ENCODE data around the gene MAML1.
"Not testable (repeated sequence)": the region's sequence is repeated elsewhere in the genome, so short reads cannot be mapped to it uniquely, and the experiment has no call there.

The MAML1 gene

DNA sequence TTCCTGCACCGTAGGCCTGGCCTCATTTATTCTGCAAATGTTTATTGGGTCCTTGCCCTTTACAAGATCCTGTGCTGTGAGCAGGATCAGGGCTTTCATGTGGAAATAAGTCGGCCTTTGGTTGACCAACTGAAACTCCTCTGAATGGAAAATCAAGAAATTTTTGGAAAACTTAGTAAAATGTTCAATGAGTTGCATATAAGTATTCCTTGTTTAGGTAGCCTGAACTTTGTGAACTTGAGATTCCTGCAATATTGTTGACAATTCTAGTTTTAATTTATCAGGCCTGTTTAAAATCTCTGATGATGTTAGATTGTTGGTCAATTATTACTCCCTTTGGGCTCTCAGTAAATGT, 1.1 kb downstream of the MAML1 start:
- DNase-seq (ENCODE audit: low read depth in 2 of 2) = no peak

DNA sequence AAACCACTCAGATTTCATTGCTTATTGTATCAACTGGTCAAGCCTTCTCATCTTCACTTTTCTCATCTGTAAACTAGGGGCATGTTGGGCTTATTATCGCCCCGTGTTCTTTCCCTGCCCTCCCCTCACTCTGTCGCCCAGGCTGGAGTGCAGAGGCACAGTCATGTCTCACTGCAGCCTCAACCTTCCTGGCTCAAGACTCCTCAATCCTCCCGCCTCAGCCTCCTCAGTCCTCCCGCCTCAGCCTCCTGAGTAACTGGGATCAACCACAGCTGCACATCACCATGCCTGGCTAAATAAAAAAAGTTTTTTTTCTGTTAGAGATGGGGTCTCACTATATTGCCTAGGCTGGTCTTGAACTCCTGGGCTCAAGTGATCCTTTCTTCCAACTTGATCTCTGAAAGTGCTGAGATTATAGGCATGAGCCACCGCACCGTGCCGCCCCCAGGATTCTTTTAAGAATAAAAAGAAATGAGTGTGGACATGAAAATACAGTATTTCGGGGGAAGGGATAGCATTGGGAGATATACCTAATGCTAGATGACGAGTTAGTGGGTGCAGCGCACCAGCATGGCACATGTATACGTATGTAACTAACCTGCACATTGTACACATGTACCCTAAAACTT, 2.0 kb downstream of the MAML1 start:
- DNase-seq (ENCODE audit: low read depth in 2 of 2) = no peak

DNA sequence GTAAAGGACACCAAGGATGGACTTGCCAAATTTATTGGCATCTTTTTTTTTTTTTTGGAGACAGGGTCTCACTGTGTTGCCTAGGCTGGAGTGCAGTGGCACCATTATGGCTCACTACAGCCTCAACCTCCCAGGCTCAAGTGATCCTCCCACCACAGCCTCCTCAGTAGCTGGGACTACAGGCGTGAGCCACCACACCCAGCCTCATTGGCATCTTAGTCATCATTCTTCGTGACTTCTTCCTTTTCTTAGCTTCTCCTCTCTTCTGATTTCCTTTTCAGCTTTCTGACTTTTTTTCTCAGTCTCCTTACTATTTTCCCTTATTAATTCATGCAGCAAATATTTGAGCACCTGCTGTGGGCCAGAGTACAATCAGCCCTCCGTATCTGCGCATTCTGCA, 6.1 kb downstream of the MAML1 start:
- no peak for DNase-seq (ENCODE audit: low read depth in 2 of 2)

DNA sequence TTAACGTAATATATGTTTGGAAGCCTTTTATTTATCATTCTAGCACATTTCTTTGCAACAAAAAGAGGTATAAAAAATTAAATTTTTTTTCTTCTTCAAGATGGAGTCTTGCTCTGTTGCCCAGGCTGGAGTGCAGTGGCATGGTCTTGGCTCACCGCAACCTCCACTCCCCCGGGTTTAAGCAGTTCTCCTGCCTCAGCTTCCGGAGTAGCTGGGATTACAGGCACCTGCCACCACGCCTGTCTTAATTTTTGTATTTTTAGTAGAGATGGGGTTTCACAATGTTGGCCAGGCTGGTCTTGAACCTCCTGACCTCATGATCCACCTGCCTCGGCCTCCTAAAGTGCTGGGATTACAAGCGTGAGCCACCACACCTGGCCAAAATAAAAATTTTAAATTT, 11.5 kb downstream of the MAML1 start:
- not testable (repeated sequence) for DNase-seq (ENCODE audit: low read depth in 2 of 2)

DNA sequence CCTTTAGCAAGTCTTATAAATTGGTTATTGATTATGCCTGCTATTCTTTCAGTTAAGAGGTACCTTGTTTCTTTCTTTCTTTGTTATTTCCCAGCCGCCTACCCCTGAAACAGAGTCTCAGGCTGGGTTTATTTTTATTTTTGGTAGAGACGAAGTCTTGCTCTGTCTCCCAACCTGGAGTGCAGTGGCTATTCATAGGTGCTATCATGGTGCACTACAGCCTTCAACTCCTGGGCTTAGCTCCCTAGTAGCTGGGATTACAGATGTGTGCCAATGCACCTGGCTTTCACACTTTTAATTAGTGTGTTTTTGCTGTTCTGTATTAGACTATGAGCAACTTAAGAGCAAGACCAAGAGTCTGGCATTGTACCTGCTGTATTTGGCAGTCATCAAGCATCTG, 14.2 kb downstream of the MAML1 start:
- no peak for DNase-seq (ENCODE audit: low read depth in 2 of 2)

DNA sequence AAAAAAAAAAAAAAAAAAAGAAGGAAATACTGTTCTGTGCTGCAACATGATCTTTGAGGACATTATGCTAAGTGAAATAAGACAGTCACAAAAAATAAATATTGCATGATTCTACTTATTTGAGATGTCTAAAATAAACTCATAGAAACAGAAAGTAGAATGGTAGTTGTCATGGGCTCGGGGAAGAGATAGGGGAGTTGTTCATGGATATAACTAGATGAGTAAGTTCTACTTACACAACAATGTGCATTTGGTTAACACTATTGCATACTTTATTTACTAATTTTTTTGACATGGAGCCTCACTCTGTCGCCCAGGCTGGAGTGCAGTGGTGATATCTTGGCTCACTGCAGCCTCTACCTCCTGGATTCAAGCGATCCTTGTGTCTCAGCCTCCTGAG, 15.2 kb downstream of the MAML1 start:
- no peak for DNase-seq (ENCODE audit: low read depth in 2 of 2)

DNA sequence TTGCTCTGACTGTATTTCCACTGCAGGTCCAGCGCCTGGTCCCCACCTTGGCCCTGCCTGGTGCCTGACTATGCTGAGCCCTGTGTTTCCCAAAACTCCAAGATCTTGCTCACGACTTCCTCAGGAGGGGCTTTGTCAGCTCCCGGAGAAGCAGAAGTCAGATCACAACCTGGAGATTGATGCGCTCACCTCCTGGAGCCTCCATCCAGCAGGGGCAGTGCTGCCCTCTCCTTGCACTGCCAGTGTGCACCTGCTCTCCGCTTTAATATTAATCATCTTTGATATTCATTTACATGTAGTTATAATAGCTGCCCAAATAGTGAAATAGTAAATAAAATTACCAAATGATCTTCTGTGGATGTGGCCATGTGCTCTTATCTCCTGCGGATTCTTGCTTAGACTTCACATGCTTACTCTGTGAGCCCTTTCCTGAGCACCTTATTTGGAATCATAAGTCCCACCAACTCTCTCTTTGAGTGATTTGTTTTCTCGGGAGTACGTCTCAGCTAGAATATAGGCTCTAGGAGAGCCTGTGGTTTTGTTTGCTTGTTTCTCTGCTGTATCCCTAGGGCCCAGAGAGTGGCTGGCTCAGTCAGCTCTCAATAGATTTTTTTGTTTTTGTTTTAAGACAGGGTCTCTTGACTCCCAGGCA, 17.4 kb downstream of the MAML1 start:
- DNase-seq (ENCODE audit: low read depth in 2 of 2) = no peak

DNA sequence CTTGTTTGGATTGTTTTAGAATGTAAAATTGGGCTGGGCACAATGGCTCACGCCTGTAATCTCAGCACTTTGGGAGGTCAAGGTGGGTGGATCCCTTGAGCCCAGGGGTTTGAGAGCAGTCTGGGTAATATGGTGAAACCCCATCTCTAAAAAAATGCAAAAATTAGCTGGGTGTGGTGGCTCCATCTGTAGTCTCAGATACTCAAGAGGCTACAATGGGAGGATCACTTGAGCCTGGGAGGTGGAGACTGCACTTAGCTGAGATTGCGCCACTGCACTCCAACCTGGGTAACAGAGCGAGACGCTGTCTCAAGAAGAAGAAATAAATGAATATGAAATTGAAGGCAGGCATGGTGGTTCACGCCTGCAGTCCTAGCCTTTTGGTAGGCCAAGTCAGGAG, 21.3 kb downstream of the MAML1 start:
- DNase-seq (ENCODE audit: low read depth in 2 of 2) = no peak

DNA sequence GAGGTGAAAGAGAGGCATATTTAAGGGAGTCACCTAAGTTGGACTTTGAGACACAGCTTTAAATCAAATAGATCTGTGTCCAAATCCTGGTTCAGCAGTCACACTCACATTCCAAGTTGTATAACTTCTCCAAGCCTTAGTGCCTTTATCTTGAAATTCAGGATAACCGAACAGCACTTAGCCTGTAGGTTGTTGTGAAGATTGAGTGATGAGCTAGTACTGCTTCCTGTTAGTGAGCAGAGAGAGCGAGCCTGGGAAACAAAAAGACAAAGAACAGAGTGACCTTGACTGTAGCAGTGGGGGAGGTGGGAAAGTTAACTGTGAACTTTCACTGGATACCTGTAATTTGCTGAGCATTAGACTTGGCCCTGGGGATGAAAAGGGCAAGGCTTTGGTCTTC, 22.4 kb downstream of the MAML1 start:
- DNase-seq (ENCODE audit: low read depth in 2 of 2) = no peak

DNA sequence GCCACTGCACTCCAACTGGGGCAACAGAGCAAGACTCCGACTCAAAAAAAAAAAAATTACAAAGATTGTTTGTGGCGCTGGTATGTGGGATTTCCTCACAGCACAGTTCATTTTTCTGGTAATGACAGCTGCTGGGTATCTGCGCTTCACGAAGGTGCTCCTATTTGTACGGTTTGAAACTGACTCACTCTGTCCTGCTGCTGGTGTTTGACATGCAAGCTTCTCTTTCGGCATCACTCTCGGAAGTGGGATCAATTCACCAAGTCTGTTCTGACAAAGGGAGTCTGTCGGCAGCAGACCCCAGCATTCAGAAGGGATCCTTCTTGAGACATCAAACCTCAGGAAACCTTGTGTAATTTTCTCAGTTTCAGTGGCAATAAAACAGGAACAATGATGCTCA, 26.3 kb downstream of the MAML1 start:
- no peak for DNase-seq (ENCODE audit: low read depth in 2 of 2)

DNA sequence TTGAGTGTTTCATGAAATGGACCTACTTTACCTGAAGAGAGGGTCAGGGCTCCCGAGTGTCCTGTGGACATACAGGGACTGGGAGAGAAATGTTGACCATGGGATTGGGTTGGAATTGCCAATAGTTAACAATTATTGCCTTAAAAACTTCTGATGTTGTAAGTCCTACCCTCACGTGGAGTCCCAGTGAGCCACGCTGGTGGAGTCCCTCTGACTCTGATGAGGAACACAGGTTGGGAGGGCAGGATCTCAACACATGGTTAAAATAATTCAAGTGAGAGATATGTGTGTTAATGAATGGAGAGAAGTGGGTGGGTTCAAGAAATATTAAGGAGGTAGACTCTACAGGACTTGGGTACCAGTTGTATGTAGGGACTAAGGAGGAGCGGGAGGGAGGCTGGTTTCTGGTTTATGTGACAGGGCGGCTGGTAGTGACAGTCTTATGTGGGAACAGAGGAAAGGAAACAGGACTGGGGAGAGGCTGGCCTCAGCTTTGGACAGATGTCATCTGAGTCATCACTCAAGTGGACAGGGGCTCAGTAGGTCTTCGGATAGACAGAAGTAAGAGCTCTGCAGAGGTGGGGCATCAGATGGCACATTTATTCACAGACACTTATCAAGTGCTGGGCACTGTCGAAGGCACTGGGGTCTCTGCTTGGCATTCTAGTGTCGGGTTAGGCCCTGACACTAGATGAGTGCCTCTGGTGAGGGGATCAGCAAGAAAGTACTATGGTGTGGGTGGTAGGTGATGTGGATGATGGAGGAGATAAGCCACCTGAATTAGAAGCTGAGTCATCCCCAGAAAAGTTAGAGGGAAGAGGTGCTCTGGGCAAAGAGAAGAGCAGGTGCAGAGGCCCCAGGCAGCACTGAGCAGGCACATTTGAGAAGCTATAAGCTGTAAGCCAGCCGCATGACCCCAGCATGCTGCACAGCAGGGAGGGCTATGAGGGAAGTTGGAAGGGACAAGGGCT, 27.2 kb downstream of the MAML1 start:
- no peak for DNase-seq (ENCODE audit: low read depth in 2 of 2)

DNA sequence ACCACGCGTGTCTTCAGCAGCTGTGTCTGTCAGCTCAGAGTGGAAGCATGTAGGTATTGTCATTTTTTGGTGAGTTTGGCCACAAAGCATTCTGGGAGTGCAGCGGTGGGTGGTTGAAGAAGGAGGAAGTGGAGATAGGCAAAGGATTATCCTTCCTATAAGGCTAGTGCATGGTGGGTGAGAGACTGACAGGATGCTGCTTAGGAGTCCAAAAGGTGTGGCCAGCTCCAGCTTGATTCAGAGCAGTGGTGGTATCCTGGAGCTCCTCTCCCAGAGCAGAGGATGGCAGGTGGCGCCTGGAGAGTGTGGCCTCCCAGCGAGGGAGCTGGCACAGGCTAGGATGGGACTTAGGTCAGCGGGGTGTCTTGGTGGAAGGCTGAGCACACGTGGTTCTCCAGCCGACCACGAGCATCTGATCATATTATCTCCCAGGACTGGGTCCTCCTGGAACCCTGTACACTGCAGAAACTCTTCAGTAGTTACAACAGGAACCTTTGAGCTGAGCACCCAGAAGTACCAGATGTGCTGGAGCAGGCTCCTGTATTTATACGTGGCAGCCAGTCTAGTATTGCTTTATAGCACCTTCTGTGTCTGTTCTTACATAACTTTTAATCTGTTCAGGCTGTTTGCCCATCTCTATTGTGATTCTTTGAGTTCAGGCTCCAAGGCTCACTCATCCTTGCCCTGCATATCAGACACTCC, 29.6 kb downstream of the MAML1 start:
- no peak for DNase-seq (ENCODE audit: low read depth in 2 of 2)

DNA sequence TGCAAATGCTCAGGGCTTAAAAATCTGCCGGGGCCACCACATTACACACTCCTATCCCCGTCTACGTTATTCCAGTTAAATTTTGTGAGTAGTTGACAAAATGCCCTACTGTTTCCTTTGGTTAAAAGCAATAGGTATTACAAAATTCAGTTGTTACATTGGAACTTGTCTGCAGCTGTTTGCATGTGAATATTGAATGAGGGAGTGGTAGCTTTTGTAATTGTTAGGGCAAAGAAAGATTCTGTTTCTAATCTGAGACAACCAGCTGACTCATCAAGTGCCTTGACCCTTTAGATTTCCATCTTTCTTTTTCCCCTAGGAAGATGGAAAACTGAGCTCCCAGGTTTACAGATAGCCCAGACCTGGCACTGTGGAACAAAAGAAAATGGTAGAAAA, 30.2 kb downstream of the MAML1 start:
- no peak for DNase-seq (ENCODE audit: low read depth in 2 of 2)

DNA sequence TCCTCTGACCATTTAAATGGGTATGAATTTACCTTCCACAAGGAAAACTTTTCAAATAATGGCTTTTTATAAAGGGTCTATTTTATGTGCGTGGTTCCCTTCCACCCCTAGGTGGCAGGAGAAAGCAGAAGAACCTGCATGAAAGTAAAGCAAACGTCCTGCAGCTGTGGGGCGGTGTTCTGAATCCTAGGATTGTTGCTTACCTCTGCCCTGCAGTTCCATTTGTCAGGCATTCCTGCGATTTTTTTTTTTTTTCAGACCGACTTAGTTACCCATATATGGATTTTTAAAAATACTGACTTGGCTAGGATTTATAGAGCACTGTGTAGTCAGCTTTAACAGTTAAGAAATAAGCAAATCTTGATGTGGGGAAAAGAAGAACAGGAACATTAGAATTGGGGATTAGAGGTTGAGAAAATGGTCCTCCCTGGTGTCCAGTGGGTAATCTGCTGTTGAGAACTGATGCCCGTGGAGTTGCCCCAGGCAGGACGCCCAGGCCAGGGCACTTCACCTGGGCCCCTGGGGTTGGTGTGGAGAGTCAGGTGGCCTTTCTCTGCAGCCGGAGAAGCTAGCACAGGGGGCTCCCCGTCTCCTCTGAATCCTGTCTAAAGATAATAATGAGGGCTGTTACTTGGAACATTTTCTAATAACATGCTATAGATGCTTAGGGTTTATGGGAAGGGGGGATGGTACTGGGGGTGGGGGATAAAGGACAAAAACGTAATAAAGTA, 30.8 kb downstream of the MAML1 start:
- DNase-seq (ENCODE audit: low read depth in 2 of 2) = peak; percentile 23 to 26

DNA sequence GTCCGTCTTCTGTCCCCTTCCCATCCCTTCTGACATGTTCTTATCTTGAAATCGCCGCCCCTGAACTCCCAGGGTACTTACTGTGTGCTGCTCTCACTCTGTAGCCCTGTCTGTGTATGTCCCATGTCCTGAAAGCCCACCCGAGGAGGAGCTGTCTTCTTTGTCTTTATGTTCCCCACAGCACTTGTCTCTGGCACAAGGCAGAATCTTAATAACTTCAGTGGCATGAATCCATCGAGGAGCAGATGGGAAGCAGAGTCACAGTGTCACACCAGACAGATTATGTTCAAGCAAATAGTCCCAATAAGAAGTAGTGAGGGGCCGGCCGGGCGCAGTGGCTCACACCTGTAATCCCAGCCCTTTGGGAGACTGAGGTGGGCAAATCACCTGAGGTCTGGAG, 31.4 kb downstream of the MAML1 start:
- DNase-seq (ENCODE audit: low read depth in 2 of 2) = no peak

DNA sequence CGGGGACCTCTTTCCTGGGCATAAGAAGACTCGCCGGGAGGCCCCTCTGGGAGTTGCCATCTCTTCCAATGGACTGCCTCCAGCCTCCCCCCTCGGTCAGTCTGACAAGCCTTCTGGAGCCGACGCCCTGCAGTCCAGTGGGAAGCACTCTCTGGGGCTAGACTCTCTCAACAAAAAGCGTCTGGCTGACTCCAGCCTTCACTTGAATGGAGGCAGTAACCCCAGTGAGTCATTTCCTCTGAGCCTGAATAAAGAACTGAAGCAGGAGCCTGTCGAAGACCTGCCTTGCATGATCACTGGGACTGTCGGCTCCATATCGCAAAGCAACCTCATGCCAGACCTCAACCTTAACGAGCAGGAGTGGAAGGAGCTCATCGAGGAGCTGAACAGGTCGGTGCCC, 32.8 kb downstream of the MAML1 start:
- DNase-seq (ENCODE audit: low read depth in 2 of 2) = no peak

DNA sequence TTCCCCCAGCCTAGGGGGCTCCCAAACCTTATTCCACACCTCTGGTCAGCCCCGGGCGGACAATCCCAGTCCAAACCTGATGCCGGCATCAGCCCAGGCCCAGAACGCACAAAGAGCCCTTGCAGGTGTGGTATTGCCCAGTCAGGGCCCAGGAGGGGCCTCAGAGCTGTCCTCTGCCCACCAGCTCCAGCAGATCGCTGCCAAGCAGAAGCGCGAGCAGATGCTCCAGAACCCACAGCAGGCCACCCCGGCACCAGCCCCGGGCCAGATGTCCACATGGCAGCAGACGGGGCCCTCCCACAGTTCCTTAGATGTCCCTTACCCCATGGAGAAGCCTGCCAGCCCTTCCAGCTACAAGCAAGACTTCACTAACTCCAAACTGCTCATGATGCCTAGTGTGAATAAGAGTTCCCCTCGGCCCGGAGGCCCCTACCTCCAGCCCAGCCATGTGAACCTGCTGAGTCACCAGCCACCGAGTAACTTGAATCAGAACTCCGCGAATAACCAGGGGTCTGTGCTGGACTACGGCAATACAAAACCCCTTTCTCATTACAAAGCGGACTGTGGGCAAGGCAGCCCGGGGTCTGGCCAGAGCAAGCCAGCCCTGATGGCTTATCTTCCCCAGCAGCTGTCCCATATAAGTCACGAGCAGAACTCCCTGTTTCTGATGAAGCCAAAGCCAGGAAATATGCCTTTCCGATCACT, 33.6 kb downstream of the MAML1 start:
- no peak for DNase-seq (ENCODE audit: low read depth in 2 of 2)

DNA sequence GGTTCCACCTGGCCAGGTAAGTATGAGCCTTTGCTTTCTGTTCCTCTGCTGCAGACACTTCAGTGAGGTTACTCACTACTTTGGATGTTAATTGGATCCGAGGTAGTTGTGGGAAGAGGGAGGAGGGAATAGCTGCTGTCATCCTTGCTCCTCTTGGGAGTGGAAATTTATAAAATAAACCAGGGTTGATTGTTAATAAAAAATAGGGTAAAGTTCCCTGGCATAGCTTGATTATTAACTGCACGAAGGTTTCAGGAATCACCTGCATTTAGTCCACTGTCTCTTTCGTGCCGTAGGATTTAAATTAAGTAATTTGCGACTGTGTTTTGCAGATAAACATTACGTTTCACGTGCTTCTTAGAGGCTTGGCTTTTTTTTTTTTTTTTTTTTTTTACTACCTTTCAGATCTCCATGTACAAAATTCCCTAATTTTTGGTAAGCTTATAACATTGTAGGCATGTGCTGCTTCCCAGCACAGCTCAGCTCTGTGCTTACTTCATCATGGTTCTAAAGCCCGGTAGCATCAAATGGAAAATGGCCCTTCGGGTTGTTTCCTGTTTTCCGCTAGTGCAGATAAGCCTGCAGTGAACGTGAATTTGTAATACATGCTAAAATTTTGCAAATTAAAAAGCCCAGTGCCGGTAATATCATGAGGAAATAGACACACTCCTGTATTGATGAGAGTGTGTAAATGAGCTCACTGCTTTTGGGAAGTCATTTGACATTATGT, 34.3 kb downstream of the MAML1 start:
- DNase-seq (ENCODE audit: low read depth in 2 of 2) = no peak

DNA sequence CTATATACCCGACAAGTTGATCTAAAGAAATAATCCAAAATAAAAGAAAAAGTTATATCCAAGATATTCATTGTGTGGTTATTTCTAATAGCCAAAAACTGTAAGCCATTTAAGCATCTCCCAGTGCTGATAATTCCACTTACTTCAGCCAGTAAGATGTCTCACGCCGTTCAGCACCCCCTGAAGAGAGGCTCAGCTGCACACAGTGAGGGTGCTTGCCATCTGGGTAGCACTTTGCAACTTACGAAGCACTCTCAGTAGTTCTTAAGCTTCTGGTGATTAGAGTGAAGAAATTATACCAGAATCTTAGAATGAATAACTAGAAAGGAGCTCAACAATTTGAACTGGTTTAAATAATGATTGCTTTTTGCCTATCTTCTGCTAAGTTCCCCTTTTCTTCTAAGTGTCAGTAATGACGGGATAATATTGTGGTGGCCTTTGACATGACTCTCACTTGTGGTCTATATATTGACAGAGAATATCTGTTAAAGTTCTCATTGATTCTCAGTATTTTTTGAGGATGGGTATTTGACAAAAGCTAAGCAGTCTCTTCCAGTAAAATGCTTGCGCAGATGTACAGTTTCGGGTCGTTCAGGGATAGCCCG, 35.0 kb downstream of the MAML1 start:
- no peak for DNase-seq (ENCODE audit: low read depth in 2 of 2)

All from stimulated activated CD8-positive, alpha-beta memory T cell treated with anti-CD3 and anti-CD28 coated beads, Interleukin-2, amount 100 ng/mL, for 1 hour (primary cell).